ENCODE measurements around the gene RREB1. TPM values are rescaled to one million over a fixed set of nuclear protein-coding genes. Genes with fewer than 3 reads are reported as not detected.

RREB1 gene
- total and polyA plus RNA-seq, 2 donors (not counting 3 experiments of a cell fraction or from before 2014, with no cell fraction given): 3.7 to 33.0 TPM

- H3K9me1 ChIP-seq (replicated peaks; ENCODE audit: control insufficient read depth, extremely low read depth, insufficient read depth, low read length): no peaks in the 10 kb centered on the region
- dilution Hi-C loops (cut with MboI; ENCODE audit: extremely low pct_ligation_motif_present, low sequenced_read_pairs): no loop called here
- peak; percentile 81 for FAIRE-seq
- no TSS peak for BruUV-seq (replicated peaks)
- TF ChIP-seq MAX (IDR thresholded peaks at IDR 0.05; ENCODE audit: insufficient read depth, insufficient read length) (peak; percentile 9), MYC (IDR thresholded peaks at IDR 0.05; ENCODE audit: low read depth, low read length) (no peak), CTCF (IDR thresholded peaks at IDR 0.05; ENCODE audit: extremely low read depth in 1 of 2, insufficient read depth in 1 of 2, low read depth in 1 of 2, low read length in 2 of 2) (no peak), GATA2 (IDR thresholded peaks at IDR 0.05; ENCODE audit: insufficient read depth, insufficient read length, low read depth, low read length) (no peak), POLR2A (IDR thresholded peaks at IDR 0.05; ENCODE audit: low read depth, low read length) (peak; percentile 18)
- peaks cover 2% of the 10 kb centered on the region for H4K20me1 ChIP-seq (replicated peaks; ENCODE audit: control insufficient read depth, extremely low read depth, insufficient read depth, low read length)
- H3K4me1 ChIP-seq (ENCODE audit: control insufficient read depth, extremely low read depth, insufficient read depth, low read length): peaks cover 28% of the 10 kb centered on the region
- ChIA-PET CTCF (interaction anchor here (0.7 to 1.4 kb wide), 7 partner anchors 9 to 441 kb away, joined by 3 to 7 read pairs (median 3); no protein-coding TSS in a partner anchor), POLR2A (interaction anchor here (0.6 kb wide), 1 partner anchor 23 kb away, joined by 3 read pairs; no protein-coding TSS in a partner anchor)
- peak overlapping the region; percentile 4 for H2AFZ ChIP-seq (ENCODE audit: low read depth, low read length)
- no peak overlapping the region for H3K4me3 ChIP-seq (replicated peaks in 1 of 3; ENCODE audit: insufficient read depth in 1 of 3, low read depth in 1 of 3, low read length in 3 of 3)
- H3K9me3 ChIP-seq (replicated peaks; ENCODE audit: control insufficient read depth, insufficient read depth, low read length): no peaks in the 10 kb centered on the region
- peak; percentile 37 for DNase-seq (ENCODE audit: low read depth, low spot score)
- H3K36me3 ChIP-seq (ENCODE audit: control insufficient read depth in 2 of 2, extremely low read depth in 1 of 2, insufficient read depth in 2 of 2, low read length in 2 of 2): no peaks in the 10 kb centered on the region
- peak overlapping the region; percentile 71 for H3K4me2 ChIP-seq (ENCODE audit: insufficient read depth, low read length)
- intact Hi-C loops (cut with micrococcal nuclease): no loop called here
- H3K27ac ChIP-seq (ENCODE audit: insufficient read depth, low read depth, low read length): no peak overlapping the region
- H3K79me2 ChIP-seq (ENCODE audit: control insufficient read depth, insufficient read depth, low read length): peaks cover 64% of the 10 kb centered on the region
- no peaks in the 10 kb centered on the region for H3K27me3 ChIP-seq (ENCODE audit: control insufficient read depth in 2 of 2, insufficient read depth in 2 of 2, low read length in 2 of 2)
- H3K9ac ChIP-seq (replicated peaks; ENCODE audit: extremely low read depth, insufficient read depth, low read length): no peak overlapping the region
These were observed 29.7 kb downstream of the RREB1 start for GRCh38 chr6:7137335-7138045.

All from endothelial cell of umbilical vein (primary cell).